Measurements from ENCODE around the gene ABCG1. TPM values are rescaled to one million over a fixed set of nuclear protein-coding genes. Genes with fewer than 3 reads are reported as not detected.

Gene ABCG1
- total RNA-seq, 4 donors from 2014 or later, result 32.0 to 54.0 (median 35.2) TPM

DNA sequence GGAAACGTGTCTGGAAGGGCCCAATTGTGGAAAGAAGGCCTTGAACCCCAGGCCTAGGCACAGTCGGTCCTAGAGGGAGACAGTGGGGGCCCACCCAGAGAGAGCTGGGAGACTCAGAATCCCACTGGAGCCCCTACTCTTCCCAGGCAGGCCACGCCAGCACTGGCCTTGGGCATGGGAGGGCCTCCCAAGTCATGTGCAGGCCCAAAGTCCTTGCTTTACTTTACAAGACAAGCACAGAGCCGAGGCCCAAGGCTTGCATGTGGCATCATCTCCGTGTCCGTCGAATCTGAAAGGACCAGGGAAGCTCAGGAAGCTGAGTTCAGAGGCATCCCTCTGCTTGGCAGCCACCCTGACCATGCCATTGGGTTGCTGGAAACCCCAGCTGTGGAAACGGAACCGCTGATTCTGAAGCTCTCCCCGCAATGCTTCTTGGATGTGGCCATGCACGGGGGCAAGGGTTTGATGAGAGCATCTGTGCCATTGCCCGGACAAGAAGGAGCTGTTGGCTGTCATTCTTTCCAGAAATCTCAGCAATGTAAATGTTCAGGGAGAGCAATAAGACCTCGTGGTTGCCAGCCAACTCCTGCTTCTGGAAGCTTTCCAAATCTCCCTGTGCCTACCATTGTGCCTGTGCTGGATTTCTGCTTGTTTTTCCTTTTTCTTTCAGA lies 32.8 kb downstream of the ABCG1 start:
- Histone ChIP-seq H3K4me1 (no peaks in the 10 kb centered on the region), H3K4me3 (no peak overlapping the region), H3K27ac (no peak overlapping the region), H3K36me3 (no peaks in the 10 kb centered on the region), H3K27me3 (no peaks in the 10 kb centered on the region), H3K9me3 (no peaks in the 10 kb centered on the region)
- TF ChIP-seq EP300 (IDR thresholded peaks at IDR 0.05), result no peak
- no peak for TF ChIP-seq POLR2A (IDR thresholded peaks at IDR 0.05)
- TF ChIP-seq, protein P1, sequence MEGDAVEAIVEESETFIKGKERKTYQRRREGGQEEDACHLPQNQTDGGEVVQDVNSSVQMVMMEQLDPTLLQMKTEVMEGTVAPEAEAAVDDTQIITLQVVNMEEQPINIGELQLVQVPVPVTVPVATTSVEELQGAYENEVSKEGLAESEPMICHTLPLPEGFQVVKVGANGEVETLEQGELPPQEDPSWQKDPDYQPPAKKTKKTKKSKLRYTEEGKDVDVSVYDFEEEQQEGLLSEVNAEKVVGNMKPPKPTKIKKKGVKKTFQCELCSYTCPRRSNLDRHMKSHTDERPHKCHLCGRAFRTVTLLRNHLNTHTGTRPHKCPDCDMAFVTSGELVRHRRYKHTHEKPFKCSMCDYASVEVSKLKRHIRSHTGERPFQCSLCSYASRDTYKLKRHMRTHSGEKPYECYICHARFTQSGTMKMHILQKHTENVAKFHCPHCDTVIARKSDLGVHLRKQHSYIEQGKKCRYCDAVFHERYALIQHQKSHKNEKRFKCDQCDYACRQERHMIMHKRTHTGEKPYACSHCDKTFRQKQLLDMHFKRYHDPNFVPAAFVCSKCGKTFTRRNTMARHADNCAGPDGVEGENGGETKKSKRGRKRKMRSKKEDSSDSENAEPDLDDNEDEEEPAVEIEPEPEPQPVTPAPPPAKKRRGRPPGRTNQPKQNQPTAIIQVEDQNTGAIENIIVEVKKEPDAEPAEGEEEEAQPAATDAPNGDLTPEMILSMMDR (IDR thresholded peaks at IDR 0.05), result no peak
- TF ChIP-seq POLR2AphosphoS5 (IDR thresholded peaks at IDR 0.05), result no peak
- WGBS, result 73% methylated on average over 10 of the region's 13 CpGs
- no peak for DNase-seq (ENCODE audit: low spot score in 2 of 2)

DNA sequence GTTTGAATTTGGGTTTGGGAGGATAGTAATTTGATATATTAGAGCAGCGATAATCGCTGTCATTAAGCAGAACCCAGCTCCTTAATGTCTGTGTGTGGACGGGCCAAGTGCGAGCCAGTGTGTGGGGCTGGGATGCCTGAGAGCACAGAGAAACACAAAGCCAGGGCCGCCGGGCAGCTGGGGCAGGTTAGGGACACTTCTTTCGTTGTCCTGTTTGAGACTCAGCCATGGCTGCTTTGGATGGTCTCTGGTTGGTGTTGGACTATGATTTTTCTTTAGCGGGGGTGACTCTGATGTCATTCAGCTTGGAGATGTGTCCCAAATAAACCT lies 33.4 kb downstream of the ABCG1 start:
- WGBS, result 91% methylated on average over 8 of the region's 8 CpGs
- no peaks in the 10 kb centered on the region for H3K27me3 ChIP-seq
- TF ChIP-seq EP300 (IDR thresholded peaks at IDR 0.05), result no peak
- TF ChIP-seq, protein P1 (IDR thresholded peaks at IDR 0.05), result no peak
- no peaks in the 10 kb centered on the region for H3K36me3 ChIP-seq
- no peaks in the 10 kb centered on the region for H3K9me3 ChIP-seq
- H3K27ac ChIP-seq, result no peak overlapping the region
- no peaks in the 10 kb centered on the region for H3K4me1 ChIP-seq
- no peak for DNase-seq (ENCODE audit: low spot score in 2 of 2)
- H3K4me3 ChIP-seq, result no peak overlapping the region

DNA sequence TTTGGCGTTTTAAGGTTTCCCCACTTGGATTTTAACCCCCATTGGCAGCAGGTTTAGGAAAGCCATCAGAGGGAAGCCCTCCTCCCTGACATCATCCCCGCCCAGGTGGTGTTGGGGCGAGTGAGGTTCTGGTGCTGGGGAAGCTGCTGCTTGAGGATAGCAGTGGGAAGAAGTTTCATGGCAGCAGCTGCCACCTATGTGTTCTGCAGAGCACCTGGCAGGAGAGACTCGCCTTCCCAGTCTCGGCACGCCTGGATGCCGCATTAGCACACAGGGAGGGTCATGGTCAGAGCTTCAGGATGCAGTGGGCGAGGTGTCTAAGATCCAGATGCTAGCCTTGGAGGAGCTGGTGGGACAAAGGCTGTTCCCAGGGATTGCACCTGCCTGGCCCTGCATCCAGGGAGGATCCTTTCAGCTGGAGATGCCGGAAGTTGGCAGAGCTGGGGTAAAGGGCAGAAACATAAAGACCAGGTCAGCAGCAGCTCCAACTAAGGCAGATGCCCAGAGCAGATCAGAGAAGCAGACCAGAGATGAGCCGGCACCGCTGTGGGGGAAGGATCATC lies 33.9 kb downstream of the ABCG1 start:
- Histone ChIP-seq H3K36me3 (no peaks in the 10 kb centered on the region), H3K27ac (no peak overlapping the region), H3K27me3 (no peaks in the 10 kb centered on the region), H3K4me1 (no peaks in the 10 kb centered on the region), H3K9me3 (no peaks in the 10 kb centered on the region), H3K4me3 (no peak overlapping the region)
- DNase-seq (ENCODE audit: low spot score in 2 of 2), result no peak
- WGBS, result 71% methylated on average over 11 of the region's 11 CpGs
- no peak for TF ChIP-seq EP300 (IDR thresholded peaks at IDR 0.05)
- no peak for TF ChIP-seq POLR2A (IDR thresholded peaks at IDR 0.05)
- no peak for TF ChIP-seq POLR2AphosphoS5 (IDR thresholded peaks at IDR 0.05)
- TF ChIP-seq, protein P1 (IDR thresholded peaks at IDR 0.05), result no peak

DNA sequence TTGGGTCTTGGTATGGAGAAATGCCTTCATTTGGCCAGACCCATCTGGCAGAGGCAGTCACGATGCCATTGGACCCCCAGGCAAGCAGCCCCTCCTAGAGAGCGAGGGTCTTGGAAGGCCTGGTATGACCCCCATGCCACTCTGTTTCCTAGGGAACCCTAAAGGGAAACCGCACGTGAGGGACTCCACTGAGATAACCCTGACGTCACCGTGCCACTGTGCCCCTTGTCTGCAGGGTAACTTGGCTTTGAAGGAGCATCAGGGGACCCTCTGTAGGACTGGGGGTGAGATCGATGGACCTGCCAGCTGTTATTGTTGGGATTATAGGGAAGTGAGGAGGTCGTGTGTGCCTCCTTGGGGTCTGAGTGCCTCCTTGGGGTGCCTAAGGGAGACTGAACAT lies 34.5 kb downstream of the ABCG1 start:
- no peak overlapping the region for H3K4me3 ChIP-seq
- no peaks in the 10 kb centered on the region for H3K27me3 ChIP-seq
- no peak overlapping the region for H3K27ac ChIP-seq
- TF ChIP-seq EP300 (IDR thresholded peaks at IDR 0.05), result no peak
- no peak for TF ChIP-seq POLR2A (IDR thresholded peaks at IDR 0.05)
- TF ChIP-seq, protein P1 (IDR thresholded peaks at IDR 0.05), result no peak
- TF ChIP-seq POLR2AphosphoS5 (IDR thresholded peaks at IDR 0.05), result no peak
- no peaks in the 10 kb centered on the region for H3K9me3 ChIP-seq
- H3K4me1 ChIP-seq, result peaks cover 3% of the 10 kb centered on the region
- no peak for DNase-seq (ENCODE audit: low spot score in 2 of 2)
- 83% methylated on average over 6 of the region's 8 CpGs for WGBS
- H3K36me3 ChIP-seq, result no peaks in the 10 kb centered on the region

DNA sequence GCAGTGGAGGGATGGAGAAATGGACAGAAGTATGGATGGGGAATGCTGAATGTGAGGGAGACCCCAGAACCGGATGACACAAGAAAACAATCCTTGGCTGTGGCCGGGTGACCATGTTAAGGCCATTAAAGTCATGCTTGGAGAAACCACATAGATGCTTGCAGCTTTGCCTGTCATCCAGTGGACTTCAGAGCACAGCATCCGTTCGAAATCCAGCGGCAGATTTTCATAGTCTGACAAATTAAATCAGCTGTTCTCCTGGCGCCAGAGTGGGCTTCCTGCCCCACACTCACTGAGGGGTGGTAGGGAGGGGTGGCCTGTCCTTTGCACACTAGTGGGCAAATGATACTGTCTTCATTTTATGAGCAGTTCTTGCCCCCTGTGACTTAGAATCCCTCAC lies 35.1 kb downstream of the ABCG1 start:
- H3K4me3 ChIP-seq, result no peak overlapping the region
- no peak for DNase-seq (ENCODE audit: low spot score in 2 of 2)
- no peaks in the 10 kb centered on the region for H3K27me3 ChIP-seq
- no peaks in the 10 kb centered on the region for H3K9me3 ChIP-seq
- H3K36me3 ChIP-seq, result no peaks in the 10 kb centered on the region
- H3K27ac ChIP-seq, result no peak overlapping the region
- WGBS, result 74% methylated on average over 6 of the region's 6 CpGs
- TF ChIP-seq, protein P1 (IDR thresholded peaks at IDR 0.05), result no peak
- no peak for TF ChIP-seq EP300 (IDR thresholded peaks at IDR 0.05)
- TF ChIP-seq POLR2A (IDR thresholded peaks at IDR 0.05), result no peak
- TF ChIP-seq POLR2AphosphoS5 (IDR thresholded peaks at IDR 0.05), result no peak
- peaks cover 9% of the 10 kb centered on the region for H3K4me1 ChIP-seq

All from suprapubic skin (tissue), 4 donors.